Measurements from ENCODE around the gene RPS6KA4.
A peak's percentile ranks its signal among the peaks of the same experiment; 100 is the strongest.
"Not testable (repeated sequence)": the region's sequence is repeated elsewhere in the genome, so short reads cannot be mapped to it uniquely, and the experiment has no call there.

The RPS6KA4 gene

GRCh38 chr11:64358907-64359711, at the start of gene RPS6KA4:
RPS6KA4 (plus strand) TSS chr11:64359162; CDS start chr11:64359236, 74 bp downstream.
- DNase-seq (ENCODE audit: low spot score) = peak; percentile 98

- no peak for DNase-seq (ENCODE audit: low spot score)
These were observed 46.0 kb upstream of the RPS6KA4 start for GRCh38 chr11:64312947-64313346.

GRCh38 chr11:64313491-64314145, 45.3 kb upstream of the RPS6KA4 start:
- DNase-seq (ENCODE audit: low spot score) = peak; percentile 69

- DNase-seq (ENCODE audit: low spot score) = no peak
These were observed 44.7 kb upstream of the RPS6KA4 start for GRCh38 chr11:64314146-64314804.

- DNase-seq (ENCODE audit: low spot score) = no peak
These were observed 44.0 kb upstream of the RPS6KA4 start for GRCh38 chr11:64314805-64315561.

- DNase-seq (ENCODE audit: low spot score) = not testable (repeated sequence)
These were observed 43.1 kb upstream of the RPS6KA4 start for GRCh38 chr11:64315667-64316526.

GRCh38 chr11:64316672-64317324, 42.2 kb upstream of the RPS6KA4 start:
- no peak for DNase-seq (ENCODE audit: low spot score)

GRCh38 chr11:64317325-64317960, 41.5 kb upstream of the RPS6KA4 start, which contains the start of gene TRMT112:
TRMT112 (minus strand) TSS chr11:64317559; CDS start chr11:64317526, 33 bp downstream.
- DNase-seq (ENCODE audit: low spot score) = peak; percentile 89

- DNase-seq (ENCODE audit: low spot score) = peak; percentile 98
These were observed 40.8 kb upstream of the RPS6KA4 start, which contains the start of gene PRDX5 for GRCh38 chr11:64317961-64318765. PRDX5 (plus strand) TSS chr11:64318121; CDS start chr11:64318216, 95 bp downstream.

- no peak for DNase-seq (ENCODE audit: low spot score)
These were observed 39.9 kb upstream of the RPS6KA4 start for GRCh38 chr11:64318766-64319761.

- no peak for DNase-seq (ENCODE audit: low spot score)
These were observed 38.4 kb upstream of the RPS6KA4 start for GRCh38 chr11:64320556-64320955.

GRCh38 chr11:64321026-64321425, 37.9 kb upstream of the RPS6KA4 start:
- no peak for DNase-seq (ENCODE audit: low spot score)

GRCh38 chr11:64321533-64321932, 37.4 kb upstream of the RPS6KA4 start:
- DNase-seq (ENCODE audit: low spot score) = no peak

- DNase-seq (ENCODE audit: low spot score) = no peak
These were observed 36.1 kb upstream of the RPS6KA4 start for GRCh38 chr11:64322925-64323260.

- no peak for DNase-seq (ENCODE audit: low spot score)
These were observed 35.6 kb upstream of the RPS6KA4 start for GRCh38 chr11:64323373-64323772.

GRCh38 chr11:64323984-64324383, 35.0 kb upstream of the RPS6KA4 start:
- DNase-seq (ENCODE audit: low spot score) = not testable (repeated sequence)

GRCh38 chr11:64324692-64325469, 34.1 kb upstream of the RPS6KA4 start:
- DNase-seq (ENCODE audit: low spot score) = no peak
